B cell (primary cell): ENCODE data around the gene PRXL2B. TPM values are rescaled to one million over a fixed set of nuclear protein-coding genes. Genes with fewer than 3 reads are reported as not detected.

Source experiments
- ATAC-seq: fragments of 200-7000 bp; cut with Tn5 transposase; one replicate; pipeline ENCODE4 v1.10.0; 2021; ENCODE audit warnings: low read depth, mild to moderate bottlenecking, moderate number of reproducible peaks, moderate library complexity
- CTCF ChIA-PET: fragments of 350-600 bp; sonication (Branson Sonifier 250); formaldehyde crosslinking; loops from one replicate; lab custom pipeline; 2021; ENCODE audit warnings: antibody characterized with exemption, inconsistent platforms; lab: Charles Lee
- POLR2A ChIA-PET: fragments of 350-600 bp; sonication (Branson Sonifier 250); formaldehyde crosslinking; loops from one replicate; lab custom pipeline; 2021; ENCODE audit warnings: antibody characterized with exemption; lab: Charles Lee
- DNase-seq: peaks from one replicate; pipeline ENCODE4 v3.0.0; 2013
- H2AFZ ChIP-seq: 2 replicates; pipeline ENCODE4 v1.6.1; 2012; ENCODE audit warnings: mild to moderate bottlenecking, low read depth, low read length; ENCODE audit not compliant: insufficient read depth, poor library complexity, severe bottlenecking
- H3K27ac ChIP-seq, 2 donors: 1 replicate in 1 of 2; 2 replicates in 1 of 2; pipeline ENCODE4 v1.5.1; 2012 to 2013; ENCODE audit warnings: low read length in 2 of 2, mild to moderate bottlenecking in 2 of 2, moderate library complexity in 1 of 2
- H3K27me3 ChIP-seq, 4 experiments: fragments of 200-600 bp in 1 of 4; sonication (generic) in 1 of 4; replicated peaks in 1 of 4; 1 replicate in 2 of 4; 2 replicates in 2 of 4; pipeline versions ENCODE4 v1.6.1 to v1.7.0; 2013 to 2016; ENCODE audit warnings: low read length in 3 of 4, mild to moderate bottlenecking in 2 of 4, mixed read lengths in 1 of 4, moderate library complexity in 1 of 4; ENCODE audit not compliant: insufficient read depth in 4 of 4, control insufficient read depth in 3 of 4; ENCODE audit errors: control extremely low read depth in 1 of 4
- H3K36me3 ChIP-seq, 2 experiments: replicated peaks in 1 of 2; 1 replicate in 1 of 2; 2 replicates in 1 of 2; pipeline versions ENCODE4 v1.6.1 to v1.7.1; 2013; ENCODE audit warnings: low read length in 1 of 2; ENCODE audit not compliant: insufficient read depth in 2 of 2, control insufficient read depth in 1 of 2; ENCODE audit errors: control extremely low read depth in 1 of 2, extremely low read depth in 1 of 2
- H3K4me1 ChIP-seq, 2 donors: fragments of 200-600 bp in 1 of 2; sonication (generic) in 1 of 2; 1 replicate in 1 of 2; 2 replicates in 1 of 2; pipeline versions ENCODE4 v1.5.1 to v1.6.1; 2013 to 2017; ENCODE audit warnings: low read length in 2 of 2; ENCODE audit not compliant: control insufficient read depth in 2 of 2, insufficient read depth in 2 of 2
- H3K4me2 ChIP-seq: replicated peaks from 2 replicates; pipeline ENCODE3; 2012; ENCODE audit warnings: mild to moderate bottlenecking, low read depth, low read length; ENCODE audit not compliant: poor library complexity, severe bottlenecking
- H3K4me3 ChIP-seq, 5 experiments: fragments of 200-600 bp in 1 of 5; sonication (generic) in 1 of 5; 1 replicate in 3 of 5; 2 replicates in 2 of 5; pipeline versions ENCODE4 v1.5.1 to v1.7.0; 2011 to 2016; ENCODE audit warnings: low read length in 4 of 5, mild to moderate bottlenecking in 4 of 5, low read depth in 2 of 5, control low read depth in 1 of 5, moderate library complexity in 1 of 5; ENCODE audit not compliant: insufficient read depth in 1 of 5; ENCODE audit errors: control extremely low read depth in 1 of 5, extremely low read depth in 1 of 5
- H3K79me2 ChIP-seq: fragments of 200-600 bp; sonication (generic); one replicate; pipeline ENCODE4 v1.6.0; 2016; ENCODE audit warnings: low read length; ENCODE audit not compliant: control insufficient read depth, insufficient read depth
- H3K9ac ChIP-seq: fragments of 200-600 bp; sonication (generic); 2 replicates; pipeline ENCODE4 v1.6.1; 2017; ENCODE audit warnings: mild to moderate bottlenecking, low read length, moderate library complexity
- H3K9me3 ChIP-seq, 3 donors: one replicate each; pipeline versions ENCODE4 v1.6.1 to v1.7.1; 2013; ENCODE audit warnings: low read length in 2 of 3; ENCODE audit not compliant: control insufficient read depth in 2 of 3, insufficient read depth in 1 of 3; ENCODE audit errors: control extremely low read depth in 1 of 3
- H4K20me1 ChIP-seq: 2 replicates; pipeline ENCODE4 v1.6.0; 2012; ENCODE audit warnings: mild to moderate bottlenecking, low read length; ENCODE audit not compliant: insufficient read depth, control insufficient read depth, poor library complexity, severe bottlenecking
- H3K27ac Mint-ChIP-seq: one replicate; pipeline ENCODE4 v1.8.0; 2021; ENCODE audit warnings: mixed read lengths
- H3K27me3 Mint-ChIP-seq: one replicate; pipeline ENCODE4 v1.8.0; 2021; ENCODE audit warnings: mixed read lengths
- H3K4me1 Mint-ChIP-seq: one replicate; pipeline ENCODE4 v1.8.0; 2021; ENCODE audit warnings: mixed read lengths
- H3K4me3 Mint-ChIP-seq: one replicate; pipeline ENCODE4 v1.8.0; 2021; ENCODE audit warnings: mixed read lengths
- H3K9me3 Mint-ChIP-seq: one replicate; pipeline ENCODE4 v1.8.0; 2022; ENCODE audit warnings: mixed read lengths; ENCODE audit not compliant: insufficient read depth
- EZH2 ChIP-seq: IDR thresholded peaks from 2 replicates; pipeline ENCODE4 v1.6.1; 2012; ENCODE audit warnings: borderline replicate concordance, low read depth, mild to moderate bottlenecking, moderate library complexity, low read length; ENCODE audit not compliant: insufficient read depth, poor library complexity, severe bottlenecking
- WGBS: methylation state at CpG from one replicate; pipeline ENCODE4 v1.1.5; 2013; ENCODE audit warnings: missing lambda C conversion rate; ENCODE audit not compliant: insufficient coverage; 5-methylcytosine and 5-hydroxymethylcytosine counted together
- intact Hi-C: fragments of 100-400 bp; cut with micrococcal nuclease; formaldehyde crosslinking; loops from one replicate; pipeline ENCODE4 v1.10.0; 2022
- polyA plus RNA-seq: library from polyadenylated mRNA; depleted of rRNA; stranded (reverse); fragments of >200 nt; gene quantifications from 2 replicates; pipeline ENCODE4 v1.2.3, GENCODE V29; 2012
- total RNA-seq, 2 donors: library from RNA; stranded (reverse); fragments of 120-200 nt in 1 of 2; gene quantifications; 1 replicate in 1 of 2; 2 replicates in 1 of 2; pipeline versions ENCODE4 v1.2.3 to v1.2.4, GENCODE V29; 2013 to 2022
- TF ChIP-seq, protein P1 (sequence below): fragments of 200-600 bp; IDR thresholded peaks from one replicate; pipeline ENCODE4 v1.8.0; 2022; ENCODE audit warnings: antibody characterized with exemption, mild to moderate bottlenecking

PRXL2B gene
- total and polyA plus RNA-seq, 2 donors (not counting 1 experiment from before 2014, with no cell fraction given), result 13.0 to 27.0 TPM

DNA sequence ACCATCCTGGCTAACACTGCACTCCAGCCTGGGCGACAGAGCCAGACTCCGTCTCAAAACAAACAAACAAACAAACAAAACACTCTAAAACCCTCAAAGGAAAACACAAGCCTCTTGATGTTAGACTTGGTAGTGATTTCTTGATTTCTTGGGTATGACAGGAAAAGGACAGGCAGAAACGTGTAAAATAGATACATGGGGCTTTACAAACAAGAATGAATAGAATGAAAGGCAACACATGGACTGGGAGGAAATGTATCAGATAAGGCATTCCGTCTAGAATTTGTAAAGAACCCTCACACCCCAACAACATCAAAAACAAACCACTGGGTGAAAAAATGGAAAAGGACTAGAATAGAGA, 7.8 kb upstream of the PRXL2B start:
- intact Hi-C loops, result loop anchor here (1.0 kb wide), 3 partner anchors 8 to 187 kb away; partner anchors contain the start of genes MORN1, PRXL2B and RER1
- POLR2A ChIA-PET, result interaction anchor here (0.9 to 3.7 kb wide), 6 partner anchors 7 to 53 kb away, joined by 3 to 38 read pairs (median 23); partner anchors contain the start of genes PANK4, PRXL2B and TNFRSF14
- Histone ChIP-seq H3K4me1 (peaks cover 64 to 86% of the 10 kb centered on the region in 2 donors), H3K4me3 (peak overlapping the region in 4 of 5 experiments; percentile 47 to 70 (median 54)), H3K9me3 (peaks cover 0 to 19% (median 3%) of the 10 kb centered on the region in 3 donors), H3K9ac (peak overlapping the region; percentile 75), H3K27ac (peak overlapping the region; percentile 94 to 100), H4K20me1 (no peaks in the 10 kb centered on the region), H3K27me3 (no peaks in the 10 kb centered on the region), H2AFZ (peak overlapping the region; percentile 19), H3K4me2 (peak overlapping the region; percentile 73), H3K79me2 (peaks cover 4% of the 10 kb centered on the region), H3K36me3 (peaks cover 0 to 3% of the 10 kb centered on the region in 2 experiments)
- peaks cover 9% of the 10 kb centered on the region for H3K9me3 Mint-ChIP-seq
- H3K4me1 Mint-ChIP-seq, result peaks cover 72% of the 10 kb centered on the region
- peak; percentile 53 for DNase-seq
- peak overlapping the region; percentile 98 for H3K27ac Mint-ChIP-seq
- no peak for TF ChIP-seq EZH2
- TF ChIP-seq, protein P1, sequence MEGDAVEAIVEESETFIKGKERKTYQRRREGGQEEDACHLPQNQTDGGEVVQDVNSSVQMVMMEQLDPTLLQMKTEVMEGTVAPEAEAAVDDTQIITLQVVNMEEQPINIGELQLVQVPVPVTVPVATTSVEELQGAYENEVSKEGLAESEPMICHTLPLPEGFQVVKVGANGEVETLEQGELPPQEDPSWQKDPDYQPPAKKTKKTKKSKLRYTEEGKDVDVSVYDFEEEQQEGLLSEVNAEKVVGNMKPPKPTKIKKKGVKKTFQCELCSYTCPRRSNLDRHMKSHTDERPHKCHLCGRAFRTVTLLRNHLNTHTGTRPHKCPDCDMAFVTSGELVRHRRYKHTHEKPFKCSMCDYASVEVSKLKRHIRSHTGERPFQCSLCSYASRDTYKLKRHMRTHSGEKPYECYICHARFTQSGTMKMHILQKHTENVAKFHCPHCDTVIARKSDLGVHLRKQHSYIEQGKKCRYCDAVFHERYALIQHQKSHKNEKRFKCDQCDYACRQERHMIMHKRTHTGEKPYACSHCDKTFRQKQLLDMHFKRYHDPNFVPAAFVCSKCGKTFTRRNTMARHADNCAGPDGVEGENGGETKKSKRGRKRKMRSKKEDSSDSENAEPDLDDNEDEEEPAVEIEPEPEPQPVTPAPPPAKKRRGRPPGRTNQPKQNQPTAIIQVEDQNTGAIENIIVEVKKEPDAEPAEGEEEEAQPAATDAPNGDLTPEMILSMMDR, result no peak
- CTCF ChIA-PET, result interaction anchor here (2.3 to 6.1 kb wide), 3 partner anchors 18 to 31 kb away, joined by 9 to 33 read pairs (median 15); partner anchors contain the start of gene TNFRSF14
- peak overlapping the region; percentile 83 for H3K4me3 Mint-ChIP-seq
- WGBS, result no CpG with 5 or more reads among the region's 4 CpGs
- no peak for ATAC-seq
- H3K27me3 Mint-ChIP-seq, result no peaks in the 10 kb centered on the region

DNA sequence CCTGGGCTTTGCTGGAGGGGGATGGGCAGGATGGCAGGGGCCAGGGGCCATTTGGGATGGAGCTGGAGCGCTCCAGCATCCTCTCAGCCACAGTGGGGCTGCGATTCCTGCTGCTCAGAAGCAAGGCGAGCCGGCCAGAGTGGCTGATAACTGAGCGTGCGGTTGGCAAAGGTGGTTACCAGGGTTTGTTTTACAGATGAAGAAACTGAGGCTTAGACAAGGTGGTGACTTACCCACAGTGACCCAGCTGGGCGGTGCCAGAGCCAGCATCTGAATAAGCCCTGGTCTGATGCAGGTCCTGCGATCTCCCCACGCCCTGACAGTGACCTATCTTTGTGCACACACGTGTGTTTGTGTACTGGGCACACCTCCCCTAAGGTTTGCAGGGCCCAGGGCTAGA, 5.9 kb upstream of the PRXL2B start:
- H3K9me3 Mint-ChIP-seq, result peaks cover 3% of the 10 kb centered on the region
- intact Hi-C loops, result no loop called here

More for the DNA sequence above, 5.9 kb upstream of the PRXL2B start:
- WGBS, result 89% methylated on average over 10 of the region's 10 CpGs
- Histone ChIP-seq H3K4me2 (peak overlapping the region; percentile 7), H3K4me1 (peaks cover 76 to 100% of the 10 kb centered on the region in 2 donors), H4K20me1 (no peaks in the 10 kb centered on the region), H2AFZ (no peak overlapping the region), H3K27ac (peak overlapping the region; percentile 2 to 98), H3K27me3 (no peaks in the 10 kb centered on the region), H3K36me3 (peaks cover 0 to 3% of the 10 kb centered on the region in 2 experiments), H3K4me3 (no peak overlapping the region), H3K79me2 (peaks cover 7% of the 10 kb centered on the region), H3K9me3 (peaks cover 0 to 17% (median 3%) of the 10 kb centered on the region in 3 donors), H3K9ac (no peak overlapping the region)
- Mint-ChIP-seq H3K4me1 (peaks cover 78% of the 10 kb centered on the region), H3K27ac (peak overlapping the region; percentile 93), H3K4me3 (peak overlapping the region; percentile 59), H3K27me3 (no peaks in the 10 kb centered on the region)
- ChIA-PET POLR2A (no interaction called here), CTCF (interaction anchor here (0.7 to 1.8 kb wide), 4 partner anchors 16 to 33 kb away, joined by 3 to 5 read pairs (median 4); no protein-coding TSS in a partner anchor)
- no peak for DNase-seq
- no peak for ATAC-seq
- TF ChIP-seq EZH2, result no peak
- TF ChIP-seq, protein P1, result no peak
